ENCODE data around the gene MSL2.
"Not testable (repeated sequence)": the region's sequence is repeated elsewhere in the genome, so short reads cannot be mapped to it uniquely, and the experiment has no call there.

MSL2 gene

GRCh38 chr3:136196064-136196400, at the start of gene MSL2:
Gene MSL2 (minus strand): TSS chr3:136196335. CDS start chr3:136195113, 1,222 bp downstream.
- no peak for DNase-seq (ENCODE audit: low spot score)

GRCh38 chr3:136245691-136246090, 49.6 kb upstream of the MSL2 start:
- DNase-seq (ENCODE audit: low spot score) = no peak

GRCh38 chr3:136239094-136239493, 43.0 kb upstream of the MSL2 start:
- no peak for DNase-seq (ENCODE audit: low spot score)

GRCh38 chr3:136237961-136238649, 42.0 kb upstream of the MSL2 start:
- DNase-seq (ENCODE audit: low spot score) = no peak

- DNase-seq (ENCODE audit: low spot score) = no peak
These were observed 41.0 kb upstream of the MSL2 start for GRCh38 chr3:136237103-136237502.

- no peak for DNase-seq (ENCODE audit: low spot score)
These were observed 40.0 kb upstream of the MSL2 start for GRCh38 chr3:136236109-136236508.

GRCh38 chr3:136235545-136235944, 39.4 kb upstream of the MSL2 start:
- no peak for DNase-seq (ENCODE audit: low spot score)

- DNase-seq (ENCODE audit: low spot score) = no peak
These were observed 36.3 kb upstream of the MSL2 start for GRCh38 chr3:136232413-136232812.

GRCh38 chr3:136222746-136223145, 26.6 kb upstream of the MSL2 start:
- not testable (repeated sequence) for DNase-seq (ENCODE audit: low spot score)

GRCh38 chr3:136211547-136211946, 15.4 kb upstream of the MSL2 start:
- DNase-seq (ENCODE audit: low spot score) = no peak

GRCh38 chr3:136209921-136210320, 13.8 kb upstream of the MSL2 start:
- no peak for DNase-seq (ENCODE audit: low spot score)

GRCh38 chr3:136207489-136208115, 11.5 kb upstream of the MSL2 start:
- DNase-seq (ENCODE audit: low spot score) = no peak

GRCh38 chr3:136199219-136199618, 3.1 kb upstream of the MSL2 start:
- DNase-seq (ENCODE audit: low spot score) = not testable (repeated sequence)

- not testable (repeated sequence) for DNase-seq (ENCODE audit: low spot score)
These were observed 2.4 kb upstream of the MSL2 start for GRCh38 chr3:136198462-136199078.

- DNase-seq (ENCODE audit: low spot score) = no peak
These were observed 1.1 kb upstream of the MSL2 start for GRCh38 chr3:136197159-136197793.

- DNase-seq (ENCODE audit: low spot score) = peak; percentile 98
These were observed 445 bp upstream of the MSL2 start for GRCh38 chr3:136196401-136197158.

GRCh38 chr3:136195258-136196063, 674 bp downstream of the MSL2 start:
- DNase-seq (ENCODE audit: low spot score) = peak; percentile 59

- peak; percentile 33 for DNase-seq (ENCODE audit: low spot score)
These were observed 1.5 kb downstream of the MSL2 start for GRCh38 chr3:136194409-136195257.

- no peak for DNase-seq (ENCODE audit: low spot score)
These were observed 2.7 kb downstream of the MSL2 start for GRCh38 chr3:136193278-136194054.

GRCh38 chr3:136192831-136193230, 3.3 kb downstream of the MSL2 start:
- DNase-seq (ENCODE audit: low spot score) = no peak

Measured in HuH-7.5 (cell line).